ENCODE measurements around the gene PAIP2. TPM values are rescaled to one million over a fixed set of nuclear protein-coding genes. Genes with fewer than 3 reads are reported as not detected.

The PAIP2 gene
- total and polyA plus RNA-seq, 11 donors: 93.2 to 154 (median 132) TPM

DNA sequence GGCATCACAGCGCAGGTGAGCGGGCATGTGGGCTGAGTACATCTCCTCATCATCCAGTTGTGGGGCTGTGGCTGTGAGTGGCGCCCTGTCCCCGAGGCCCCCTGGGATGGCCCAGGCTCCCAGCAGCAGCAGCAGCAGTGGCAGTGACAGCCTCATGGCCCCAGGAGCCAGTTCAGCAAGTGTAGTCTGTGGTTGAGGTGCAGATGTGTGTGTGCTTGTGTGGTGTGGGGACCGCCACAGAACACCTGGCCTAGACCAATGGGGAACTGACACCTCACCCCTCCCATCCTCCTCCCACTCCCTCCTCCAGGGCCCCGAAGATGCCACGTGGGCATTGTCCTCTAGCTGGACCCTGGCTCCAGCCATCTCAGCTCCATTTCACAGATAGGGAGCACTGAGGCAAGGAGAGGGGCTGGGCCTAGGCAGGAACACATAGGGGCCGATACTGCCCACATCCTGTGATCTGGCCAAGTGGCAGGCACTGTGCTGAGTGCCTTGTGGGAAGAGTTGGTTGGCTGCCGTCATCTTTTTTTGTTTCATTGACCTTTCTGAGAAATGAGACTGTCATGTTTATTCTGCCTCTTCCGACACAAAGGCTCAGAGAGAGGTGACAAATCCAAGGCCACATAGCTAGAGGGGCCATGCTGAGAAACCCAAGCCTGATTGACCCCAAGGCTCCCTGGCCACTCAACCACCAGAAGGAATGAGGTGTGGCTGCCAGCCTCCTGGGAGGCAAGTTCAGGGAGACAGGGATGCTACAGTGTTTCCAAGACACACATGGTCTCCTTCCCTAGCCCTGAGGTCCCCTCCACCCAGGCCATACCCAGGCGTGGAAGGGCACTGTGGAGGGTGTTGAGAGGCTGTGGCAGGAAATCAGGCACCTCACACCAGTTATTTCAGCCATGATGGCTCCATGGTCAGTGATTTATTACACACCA, 48.3 kb downstream of the PAIP2 start, which contains the start of gene MZB1:
TSS of gene MZB1 (minus strand) at position 213 of the 938 bp plus-strand sequence. CDS start at position 156, 57 bp downstream.
- Histone ChIP-seq H3K4me1 (peaks cover 2 to 72% (median 51%) of the 10 kb centered on the region in 12 donors), H3K36me3 (peaks cover 0 to 14% (median 0%) of the 10 kb centered on the region in 9 donors), H3K27me3 (peaks cover 0 to 27% (median 0%) of the 10 kb centered on the region in 9 donors), H3K9me3 (no peaks in the 10 kb centered on the region), H3K4me3 (peak within 1 kb of the TSS in 1 of 12 donors; percentile 12), H3K27ac (peak within 1 kb of the TSS in 9 of 12 donors; percentile 21 to 97 (median 67))
- intact Hi-C loops (cut with DNase I): loop anchor here in 5 of 10 donors (5.0 to 10.0 kb wide), 3 partner anchors 32 to 95 kb away; partner anchors contain the start of genes PAIP2 (in 5 of the 5) and MATR3 (in 1 of the 5)
- WGBS, 4 donors: 61 to 77% (median 68%) methylated on average over 8 to 11 of the region's 11 CpGs
- ATAC-seq: no peak
- TF ChIP-seq POLR2A (IDR thresholded peaks at IDR 0.05): no peak
- TF ChIP-seq, protein P1, sequence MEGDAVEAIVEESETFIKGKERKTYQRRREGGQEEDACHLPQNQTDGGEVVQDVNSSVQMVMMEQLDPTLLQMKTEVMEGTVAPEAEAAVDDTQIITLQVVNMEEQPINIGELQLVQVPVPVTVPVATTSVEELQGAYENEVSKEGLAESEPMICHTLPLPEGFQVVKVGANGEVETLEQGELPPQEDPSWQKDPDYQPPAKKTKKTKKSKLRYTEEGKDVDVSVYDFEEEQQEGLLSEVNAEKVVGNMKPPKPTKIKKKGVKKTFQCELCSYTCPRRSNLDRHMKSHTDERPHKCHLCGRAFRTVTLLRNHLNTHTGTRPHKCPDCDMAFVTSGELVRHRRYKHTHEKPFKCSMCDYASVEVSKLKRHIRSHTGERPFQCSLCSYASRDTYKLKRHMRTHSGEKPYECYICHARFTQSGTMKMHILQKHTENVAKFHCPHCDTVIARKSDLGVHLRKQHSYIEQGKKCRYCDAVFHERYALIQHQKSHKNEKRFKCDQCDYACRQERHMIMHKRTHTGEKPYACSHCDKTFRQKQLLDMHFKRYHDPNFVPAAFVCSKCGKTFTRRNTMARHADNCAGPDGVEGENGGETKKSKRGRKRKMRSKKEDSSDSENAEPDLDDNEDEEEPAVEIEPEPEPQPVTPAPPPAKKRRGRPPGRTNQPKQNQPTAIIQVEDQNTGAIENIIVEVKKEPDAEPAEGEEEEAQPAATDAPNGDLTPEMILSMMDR (IDR thresholded peaks at IDR 0.05): no peak
- peak in 1 of 5 donors; percentile 29 for DNase-seq

DNA sequence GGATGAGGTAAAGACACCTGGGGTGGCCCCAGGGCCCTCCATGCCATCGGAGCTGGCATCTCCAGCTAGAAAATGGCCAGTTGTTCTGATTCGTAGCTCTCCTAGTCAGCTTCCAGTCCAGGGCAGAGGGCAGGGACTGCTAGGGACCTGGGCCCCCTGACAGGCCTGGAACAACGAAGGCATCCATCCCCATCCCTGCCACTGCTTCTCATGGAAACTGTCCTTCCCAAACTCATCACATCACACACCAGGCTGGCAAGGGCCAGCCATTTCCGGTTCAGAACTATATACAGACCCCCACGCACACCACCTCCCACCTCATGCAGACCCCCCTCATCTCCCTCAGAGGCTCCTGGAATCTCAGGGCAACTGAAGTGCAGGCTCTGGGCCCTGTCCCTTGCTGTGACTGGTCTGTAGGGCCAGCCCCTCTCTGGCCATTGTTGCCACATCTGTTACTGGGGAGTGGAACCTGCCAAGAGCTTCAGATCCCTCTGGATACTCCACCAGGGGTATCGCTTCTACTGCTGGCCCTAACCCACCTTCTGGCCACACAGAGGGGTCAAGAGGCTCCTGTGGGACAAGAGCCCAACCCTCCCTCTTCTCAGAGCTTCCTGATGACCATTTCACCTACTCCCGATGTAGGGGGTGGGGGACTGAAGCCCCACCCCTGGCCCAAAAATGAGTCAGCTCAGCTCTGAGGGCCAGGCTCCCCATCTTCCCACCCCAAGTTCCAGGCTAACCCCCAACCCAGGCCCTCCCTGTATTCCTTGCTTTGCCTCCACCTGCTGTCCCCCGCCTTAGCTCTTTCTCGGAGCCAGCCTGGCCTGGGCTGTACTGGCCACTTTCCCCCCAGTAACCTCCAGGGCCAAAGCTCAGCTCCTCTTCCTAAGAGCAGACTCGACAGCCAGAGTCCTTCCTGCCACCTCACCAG, 49.2 kb downstream of the PAIP2 start:
- H3K27ac ChIP-seq: peak overlapping the region in 11 of 12 donors; percentile 21 to 97 (median 57)
- intact Hi-C loops (cut with DNase I): loop anchor here in 5 of 10 donors (5.0 to 10.0 kb wide), 2 partner anchors 49 to 96 kb away; partner anchors contain the start of genes PAIP2 (in 5 of the 5) and MATR3 (in 1 of the 5)
- H3K4me1 ChIP-seq: peaks cover 5 to 76% (median 56%) of the 10 kb centered on the region in 12 donors
- H3K4me3 ChIP-seq: peak overlapping the region in 7 of 12 donors; percentile 65 to 82 (median 72)
- TF ChIP-seq, protein P1 (IDR thresholded peaks at IDR 0.05): no peak
- TF ChIP-seq POLR2A (IDR thresholded peaks at IDR 0.05): no peak
- H3K27me3 ChIP-seq: peaks cover 0 to 28% (median 0%) of the 10 kb centered on the region in 9 donors
- WGBS, 4 donors: 49 to 57% (median 53%) methylated on average over 8 to 10 of the region's 10 CpGs
- ATAC-seq (no peak), DNase-seq (peak in 1 of 5 donors; percentile 31)
- H3K9me3 ChIP-seq: no peaks in the 10 kb centered on the region
- H3K36me3 ChIP-seq: peaks cover 0 to 14% (median 0%) of the 10 kb centered on the region in 9 donors

DNA sequence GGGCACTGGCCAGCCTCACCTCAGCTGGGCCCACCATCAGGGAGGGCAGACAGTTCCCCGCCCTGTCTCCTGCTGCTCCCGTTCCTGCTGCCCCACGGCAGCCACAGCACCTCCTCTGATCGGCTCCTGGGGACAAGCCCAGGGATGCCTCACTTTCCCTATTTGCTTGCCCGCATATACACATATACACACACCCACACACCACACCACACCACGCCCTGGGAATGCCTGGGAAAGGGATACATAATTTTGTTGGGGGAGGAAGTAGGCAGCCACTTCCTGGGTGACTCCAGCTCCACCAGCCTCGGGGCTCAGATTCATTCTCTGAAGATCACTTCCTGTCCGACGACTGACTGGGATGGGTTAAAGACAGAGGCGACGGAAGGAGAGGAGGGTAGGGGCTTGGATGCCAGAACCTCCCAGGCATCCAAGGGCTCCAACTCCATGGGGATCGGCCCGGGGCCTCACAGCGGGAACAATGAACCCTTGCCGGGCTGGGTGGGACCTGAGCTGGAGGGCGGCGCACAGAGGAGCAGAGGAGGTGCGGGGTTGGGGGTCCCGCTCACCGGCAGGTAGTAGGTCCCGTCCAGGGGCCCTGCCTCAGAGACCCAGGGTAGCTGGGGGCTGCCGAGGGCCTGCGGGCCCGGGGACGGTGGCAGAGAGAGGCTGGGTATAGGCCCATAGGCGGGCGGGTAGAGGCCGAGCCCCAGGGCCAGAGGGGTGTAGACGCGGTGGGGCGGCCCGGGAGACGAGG, 50.1 kb downstream of the PAIP2 start:
- H3K27me3 ChIP-seq: peaks cover 0 to 28% (median 0%) of the 10 kb centered on the region in 9 donors
- H3K4me1 ChIP-seq: peaks cover 5 to 84% (median 62%) of the 10 kb centered on the region in 12 donors
- DNase-seq (peak in 1 of 5 donors; percentile 26), ATAC-seq (no peak)
- TF ChIP-seq, protein P1 (IDR thresholded peaks at IDR 0.05): no peak
- TF ChIP-seq POLR2A (IDR thresholded peaks at IDR 0.05): no peak
- intact Hi-C loops (cut with DNase I): loop anchor here in 5 of 10 donors (5.0 to 10.0 kb wide), 2 partner anchors 49 to 97 kb away; partner anchors contain the start of genes PAIP2 (in 5 of the 5) and MATR3 (in 1 of the 5)
- H3K4me3 ChIP-seq: peak overlapping the region in 11 of 12 donors; percentile 6 to 82 (median 68)
- H3K36me3 ChIP-seq: peaks cover 0 to 14% (median 0%) of the 10 kb centered on the region in 9 donors
- H3K9me3 ChIP-seq: no peaks in the 10 kb centered on the region
- WGBS, 4 donors: 25 to 53% (median 43%) methylated on average over 20 to 33 of the region's 33 CpGs
- H3K27ac ChIP-seq: peak overlapping the region in 11 of 12 donors; percentile 21 to 97 (median 57)

Data from heart left ventricle (tissue), 16 donors.